LNCaP clone FGC (cell line): ENCODE data around the gene RAP1GAP2.

Experiments used
- DNase-seq: peaks from one replicate; pipeline ENCODE4 v3.0.0-alpha.2; 2011; ENCODE audit warnings: low read depth
- H3K4me3 ChIP-seq: 2 replicates; pipeline ENCODE4 v1.5.1; 2011; ENCODE audit warnings: mild to moderate bottlenecking, low read depth, low read length, control low read depth
- CTCF ChIP-seq: IDR thresholded peaks from 2 replicates; pipeline ENCODE4 v1.5.1; 2012; ENCODE audit warnings: mild to moderate bottlenecking; ENCODE audit not compliant: control insufficient read depth, insufficient read depth; ENCODE audit errors: extremely low read depth

Gene RAP1GAP2

DNA sequence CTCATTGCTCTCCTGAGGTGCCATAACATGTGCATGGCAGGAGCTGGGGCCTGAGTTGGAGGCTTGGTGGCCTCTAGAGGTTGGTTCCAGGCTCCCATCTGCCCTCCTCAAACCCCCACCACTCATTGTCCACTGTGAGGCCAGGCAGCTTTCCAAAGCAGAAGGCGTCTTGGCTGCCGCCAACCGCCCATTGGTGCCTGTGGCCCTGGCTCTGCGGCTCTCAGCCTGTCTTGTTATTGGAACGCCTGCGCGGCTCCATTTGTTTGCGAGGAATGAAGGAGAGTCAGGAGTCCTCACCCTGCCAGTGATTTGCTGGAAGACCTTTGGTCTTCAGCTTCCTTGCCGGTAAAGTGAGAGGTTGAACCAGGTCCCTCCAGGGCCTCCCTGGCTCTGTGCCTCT lies 223.5 kb downstream of the RAP1GAP2 start:
- H3K4me3 ChIP-seq: no peak overlapping the region
- DNase-seq: no peak
- TF ChIP-seq CTCF: no peak

DNA sequence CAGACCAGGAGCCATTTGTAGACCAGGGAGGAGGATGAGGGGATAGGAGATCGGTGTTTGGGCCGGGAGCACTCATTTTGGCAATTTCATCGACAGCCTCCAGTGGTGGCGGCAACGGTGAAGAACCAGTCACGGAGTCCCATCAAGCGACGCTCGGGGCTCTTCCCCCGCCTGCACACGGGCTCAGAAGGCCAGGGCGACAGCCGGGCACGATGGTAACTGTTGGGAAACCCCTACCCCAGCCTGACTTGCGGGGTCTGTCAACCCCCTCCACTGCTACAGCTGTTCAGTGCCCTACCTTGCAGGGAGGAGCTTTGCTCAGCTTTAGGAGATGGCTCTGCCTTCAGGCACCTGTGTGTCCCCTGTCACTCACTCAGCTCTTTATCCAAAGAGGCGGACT lies 224.1 kb downstream of the RAP1GAP2 start:
- no peak for TF ChIP-seq CTCF
- no peak overlapping the region for H3K4me3 ChIP-seq
- no peak for DNase-seq

DNA sequence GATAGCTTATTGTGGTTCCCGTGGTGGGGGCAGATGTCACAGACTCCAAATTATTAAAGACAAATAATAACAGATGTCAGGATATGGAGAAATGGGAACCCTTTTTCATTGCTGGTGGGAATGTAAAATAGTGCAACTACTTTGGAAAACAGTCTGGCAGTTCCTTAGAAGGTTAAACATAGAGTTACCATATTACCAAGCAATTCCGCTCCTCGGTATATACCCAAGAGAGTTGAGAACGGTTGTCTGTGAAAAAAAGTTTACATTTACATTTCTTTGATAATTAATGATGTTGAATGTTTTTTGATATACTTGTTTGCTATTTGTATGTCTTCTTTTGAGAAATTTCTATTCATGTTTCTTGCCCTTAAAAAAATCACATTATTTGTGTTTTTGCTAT lies 226.0 kb downstream of the RAP1GAP2 start:
- no peak for TF ChIP-seq CTCF
- no peak overlapping the region for H3K4me3 ChIP-seq
- no peak for DNase-seq

DNA sequence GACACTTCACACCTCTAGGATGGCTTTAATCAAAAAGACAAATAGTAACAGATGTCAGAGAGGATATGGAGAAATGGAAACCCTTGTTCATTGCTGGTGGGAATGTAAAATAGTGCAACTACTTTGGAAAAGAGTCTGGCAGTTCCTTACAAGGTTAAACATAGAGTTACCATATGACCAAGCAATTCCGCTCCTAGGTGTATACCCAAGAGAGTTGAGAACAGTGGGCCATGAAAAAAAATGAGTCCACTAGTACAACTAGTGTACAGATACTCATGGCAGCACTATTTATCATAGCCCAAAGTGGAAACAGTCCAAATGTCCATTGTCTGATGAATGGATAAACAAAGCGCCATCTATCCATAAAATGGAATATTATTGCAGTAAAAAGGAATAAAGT lies 228.1 kb downstream of the RAP1GAP2 start:
- no peak for DNase-seq
- H3K4me3 ChIP-seq: no peak overlapping the region
- TF ChIP-seq CTCF: no peak

DNA sequence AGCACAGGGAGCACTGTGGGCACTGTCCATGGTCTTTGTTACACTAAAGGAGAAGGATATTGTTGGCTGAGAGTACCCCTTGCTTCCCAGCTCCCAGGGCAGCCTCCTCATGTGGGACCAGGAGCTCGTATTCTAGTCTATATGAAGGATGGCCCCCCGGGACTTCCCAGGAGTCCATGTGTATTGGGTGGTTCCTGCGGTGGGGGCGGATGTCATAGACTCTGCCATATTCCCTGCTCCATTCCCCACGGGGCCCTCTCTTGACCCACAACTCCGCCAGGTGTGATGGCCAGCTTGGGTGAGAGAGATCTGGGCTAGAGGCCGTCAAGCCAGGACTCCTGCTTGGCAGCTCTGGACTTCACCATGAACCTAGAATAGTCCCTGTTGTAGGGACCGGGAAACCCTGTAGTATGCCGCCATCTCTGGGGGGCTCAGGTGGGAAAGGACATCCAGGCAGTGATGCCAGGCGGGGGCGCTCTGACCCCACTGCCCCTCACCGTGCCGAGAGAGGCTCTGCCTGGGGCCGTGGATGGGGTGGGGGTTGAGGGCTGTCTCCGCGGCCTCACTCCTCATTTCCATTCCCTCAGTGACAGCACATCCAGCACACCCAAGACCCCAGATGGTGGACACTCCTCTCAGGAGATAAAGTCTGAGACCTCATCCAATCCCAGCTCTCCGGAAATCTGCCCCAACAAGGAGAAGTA lies 229.3 kb downstream of the RAP1GAP2 start:
- no peak for TF ChIP-seq CTCF
- no peak overlapping the region for H3K4me3 ChIP-seq
- DNase-seq: no peak

- no peak overlapping the region for H3K4me3 ChIP-seq
- no peak for TF ChIP-seq CTCF
- DNase-seq: no peak
These were observed 230.1 kb downstream of the RAP1GAP2 start for GRCh38 chr17:3026125-3026855.
